GM21390 (cell line): Measurements from ENCODE around the gene EXPH5.

ENCODE experiments used
- ATAC-seq: cut with Tn5 transposase; IDR thresholded peaks from one replicate; pipeline ENCODE4 v1.9.1; 2021; ENCODE audit not compliant: unreplicated experiment

The EXPH5 gene

GRCh38 chr11:108568195-108568858 lies 25.2 kb downstream of the EXPH5 start:
- no peak for ATAC-seq

- ATAC-seq = no peak
Observed at GRCh38 chr11:108565653-108566052, 27.9 kb downstream of the EXPH5 start.

DNA sequence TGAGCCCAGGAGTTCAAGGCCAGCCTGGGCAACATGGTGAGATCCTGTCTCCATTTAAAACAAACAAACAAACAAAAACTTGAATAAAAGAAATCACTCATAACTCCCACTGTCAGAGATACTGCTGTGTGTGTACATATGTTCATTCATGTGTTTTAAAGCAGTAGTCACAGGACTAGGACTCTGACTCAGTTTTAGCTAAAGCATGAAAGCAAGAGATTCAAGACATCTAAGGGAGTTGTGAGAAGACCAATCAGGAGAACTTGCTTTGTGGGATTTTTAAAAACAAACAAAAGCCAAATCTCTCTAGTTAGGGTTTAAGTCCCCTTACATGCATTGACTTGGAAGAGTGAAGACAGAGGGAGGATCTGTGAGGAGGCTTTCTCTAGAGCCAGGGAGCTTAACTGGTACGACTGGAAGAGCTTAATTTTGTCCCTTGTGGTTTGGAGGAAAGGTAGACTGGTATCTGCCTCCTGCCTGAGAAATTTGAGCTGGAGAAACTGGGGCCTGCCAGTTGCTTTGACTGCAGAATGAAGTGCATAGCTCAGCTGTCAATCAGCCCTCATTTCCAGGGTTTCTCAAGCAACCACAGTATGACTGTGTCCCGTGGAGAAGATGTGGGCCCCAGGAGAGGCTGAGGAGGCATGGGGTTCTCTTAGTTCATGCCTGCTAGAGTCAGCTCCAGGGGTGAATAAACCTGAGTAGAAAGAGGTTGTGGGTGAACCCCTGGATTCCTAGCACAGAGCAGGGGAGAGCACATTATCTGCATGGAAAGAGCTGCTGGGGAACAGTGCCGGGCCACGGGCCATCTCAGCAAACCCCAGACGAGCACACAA lies 30.6 kb downstream of the EXPH5 start:
- ATAC-seq = no peak

GRCh38 chr11:108561535-108561991 lies 32.0 kb downstream of the EXPH5 start:
- no peak for ATAC-seq

GRCh38 chr11:108559904-108560303 lies 33.7 kb downstream of the EXPH5 start:
- no peak for ATAC-seq

DNA sequence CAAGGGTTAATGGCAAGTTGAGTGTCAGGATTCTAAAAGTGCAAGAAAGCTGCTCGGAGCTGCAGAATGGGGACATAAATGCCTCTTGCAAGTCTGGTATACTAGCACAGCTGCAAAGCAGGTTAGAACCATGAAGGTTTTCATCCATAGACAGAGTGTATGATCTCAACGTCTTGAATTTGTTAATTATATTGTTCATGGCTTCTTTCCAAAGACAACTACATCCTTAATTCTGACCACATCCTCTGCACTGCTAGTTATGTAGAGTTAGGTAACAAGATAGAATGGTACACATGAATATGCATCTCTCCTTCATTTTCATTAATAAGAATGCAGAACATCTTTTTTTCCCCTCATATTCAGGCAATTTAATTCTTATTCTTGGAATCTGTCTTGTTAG lies 34.2 kb downstream of the EXPH5 start:
- no peak for ATAC-seq

- peak; percentile 68 for ATAC-seq
Observed at GRCh38 chr11:108558222-108558621, 35.3 kb downstream of the EXPH5 start.

DNA sequence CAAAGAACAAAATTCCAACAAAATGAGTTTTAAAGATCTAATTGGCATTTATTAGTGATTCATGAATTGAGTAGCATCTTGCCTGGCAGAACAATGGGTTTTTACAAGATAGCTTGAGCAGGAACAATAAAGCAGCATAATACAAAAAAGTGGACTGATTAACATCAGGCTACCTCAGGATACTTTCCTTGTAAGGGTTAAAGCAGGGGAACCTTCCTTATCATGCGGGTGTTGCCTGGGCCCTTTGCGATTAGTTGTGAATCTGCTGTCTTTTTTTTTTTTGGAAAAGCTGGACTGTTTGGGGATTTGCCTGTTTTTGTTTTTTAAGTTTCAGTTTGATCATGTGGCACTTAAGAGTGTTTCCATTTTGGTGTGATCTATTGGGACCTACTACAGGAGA lies 37.5 kb downstream of the EXPH5 start:
- no peak for ATAC-seq

DNA sequence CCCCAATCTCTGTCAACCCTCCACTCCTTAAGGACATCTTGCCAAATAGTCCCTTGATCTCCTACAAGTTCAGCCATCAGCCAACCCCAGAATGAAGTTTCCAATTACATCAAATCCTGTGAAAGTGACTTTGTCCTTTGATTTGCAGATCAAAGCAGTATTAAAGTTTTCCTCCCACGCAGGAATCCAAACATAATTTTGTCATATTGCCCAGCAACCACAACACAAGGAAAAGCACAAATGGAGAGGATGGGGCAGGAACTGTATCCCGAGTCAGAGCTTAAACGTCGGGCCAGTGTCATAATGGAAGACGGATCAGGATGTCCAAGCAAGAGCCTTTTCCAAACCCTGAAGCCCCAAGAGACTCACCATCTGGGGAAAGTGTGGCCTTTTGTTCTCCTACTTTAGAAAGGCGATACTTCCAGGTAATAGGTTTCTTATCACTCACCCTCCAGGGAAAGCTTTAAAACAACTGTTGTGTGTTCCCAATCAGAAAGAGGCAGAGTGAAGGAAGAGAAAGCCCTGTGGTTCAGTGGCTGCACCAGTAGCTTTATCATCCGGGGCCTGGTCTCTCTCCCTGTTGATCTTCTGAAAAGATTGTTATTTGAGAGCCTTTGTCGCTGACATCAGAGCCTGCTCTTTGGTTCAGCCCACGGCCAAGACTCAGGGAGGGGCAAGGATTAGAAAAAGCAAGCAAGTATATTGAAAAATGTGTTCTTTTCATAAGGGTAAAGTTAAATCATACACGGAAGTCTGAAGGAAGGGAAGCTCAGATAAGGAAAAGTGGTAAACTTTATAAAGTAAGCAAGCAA lies 41.7 kb downstream of the EXPH5 start:
- ATAC-seq = no peak

DNA sequence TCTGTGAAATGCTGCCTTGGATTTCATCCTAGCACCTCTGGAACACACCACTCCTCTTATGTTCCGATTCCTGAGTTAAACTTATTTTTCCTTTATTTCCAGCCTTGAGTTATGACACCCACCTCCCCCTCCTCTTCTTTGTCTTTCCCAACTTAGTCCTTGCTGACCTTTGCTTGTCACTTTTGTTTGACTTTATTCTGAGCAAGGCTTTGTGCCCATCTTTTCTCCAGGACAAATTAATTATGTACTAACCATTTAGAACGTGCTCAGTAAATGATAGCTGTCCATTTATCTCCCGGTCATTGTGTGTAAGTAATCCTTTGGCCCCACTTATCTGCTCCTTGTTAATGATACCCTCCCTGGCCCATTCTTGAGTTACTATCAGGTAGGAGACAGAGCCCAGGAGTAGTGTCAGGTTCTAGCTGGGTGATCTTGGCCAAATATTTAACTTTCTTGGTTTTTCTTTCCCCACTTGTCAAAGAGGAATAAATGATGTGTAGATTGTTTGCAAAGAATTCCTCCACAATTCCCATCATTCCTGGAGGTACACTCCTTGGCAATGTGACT lies 44.2 kb downstream of the EXPH5 start:
- no peak for ATAC-seq

- no peak for ATAC-seq
Observed at GRCh38 chr11:108545909-108546501, 47.6 kb downstream of the EXPH5 start.

- ATAC-seq = no peak
Observed at GRCh38 chr11:108543316-108543964, 50.1 kb downstream of the EXPH5 start.

DNA sequence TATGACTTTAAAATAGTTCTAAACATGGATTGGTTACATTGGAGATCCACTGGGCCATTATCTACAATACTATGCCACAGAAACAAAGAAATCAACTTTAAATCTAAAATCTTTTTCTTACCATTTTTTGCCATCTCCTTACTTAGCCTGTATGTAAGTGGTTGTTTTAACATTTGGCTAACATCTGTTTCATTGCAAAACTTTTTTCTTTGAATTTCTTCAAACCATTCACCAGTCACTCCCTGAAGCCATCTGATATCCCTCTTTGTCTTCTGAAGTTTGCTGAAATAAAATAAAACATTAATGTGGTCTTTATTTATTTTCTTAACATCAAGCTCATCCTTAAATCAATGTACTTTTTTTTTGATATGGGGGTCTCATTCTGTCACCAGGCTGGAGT lies 52.0 kb downstream of the EXPH5 start:
- ATAC-seq = no peak

GRCh38 chr11:108538502-108538901 lies 55.1 kb downstream of the EXPH5 start:
- ATAC-seq = no peak

DNA sequence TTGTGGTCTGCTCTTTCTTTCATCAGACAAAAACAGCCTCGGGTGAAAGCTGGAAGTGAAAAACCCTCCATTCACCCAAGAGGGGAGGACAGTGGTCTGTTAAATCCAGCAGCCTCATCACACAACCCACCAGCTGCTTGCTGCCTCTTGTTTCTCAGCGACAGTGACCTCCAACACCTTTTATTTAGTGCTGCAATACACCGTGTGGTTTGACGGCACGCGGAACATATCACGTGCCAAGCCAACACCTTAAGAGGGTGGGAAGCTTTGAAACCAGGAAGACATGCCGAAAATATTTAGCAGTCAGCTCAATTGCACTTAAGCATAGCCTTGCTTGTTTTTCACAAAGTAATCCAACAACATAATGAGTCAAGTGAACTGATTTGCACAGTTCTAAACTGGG lies 55.5 kb downstream of the EXPH5 start:
- ATAC-seq = no peak

GRCh38 chr11:108536783-108537182 lies 56.8 kb downstream of the EXPH5 start:
- ATAC-seq = no peak

GRCh38 chr11:108535384-108535955 lies 58.1 kb downstream of the EXPH5 start:
- no peak for ATAC-seq

DNA sequence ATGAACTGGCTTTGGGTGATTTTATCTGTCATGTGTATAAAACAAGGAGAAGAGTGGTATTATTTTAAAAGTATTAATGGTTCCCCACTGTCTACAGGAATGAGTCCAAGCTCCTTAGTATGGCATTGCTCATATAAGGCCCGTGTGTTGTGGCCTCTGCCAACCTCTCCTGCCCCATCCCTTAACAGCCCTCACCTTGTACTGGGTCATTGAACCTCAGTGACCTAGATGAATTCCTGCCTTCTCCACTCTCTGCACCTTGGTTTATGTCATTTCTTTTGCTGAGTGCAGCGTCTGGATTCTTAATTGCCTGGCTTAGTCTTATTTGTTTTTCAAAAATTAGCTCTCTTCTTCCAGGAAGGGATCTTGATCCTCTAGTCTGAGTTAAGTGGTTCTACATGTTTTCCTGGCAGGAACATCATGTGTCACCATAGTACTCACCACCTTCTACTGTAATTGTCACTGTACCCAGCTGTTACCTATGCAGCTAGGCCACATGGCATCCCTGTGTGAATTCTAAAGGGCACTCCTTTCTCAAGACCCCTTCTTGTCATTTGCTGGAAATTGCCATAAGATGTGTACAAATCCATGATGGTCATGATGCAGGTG lies 59.2 kb downstream of the EXPH5 start:
- no peak for ATAC-seq

- ATAC-seq = no peak
Observed at GRCh38 chr11:108530426-108530825, 63.1 kb downstream of the EXPH5 start.

DNA sequence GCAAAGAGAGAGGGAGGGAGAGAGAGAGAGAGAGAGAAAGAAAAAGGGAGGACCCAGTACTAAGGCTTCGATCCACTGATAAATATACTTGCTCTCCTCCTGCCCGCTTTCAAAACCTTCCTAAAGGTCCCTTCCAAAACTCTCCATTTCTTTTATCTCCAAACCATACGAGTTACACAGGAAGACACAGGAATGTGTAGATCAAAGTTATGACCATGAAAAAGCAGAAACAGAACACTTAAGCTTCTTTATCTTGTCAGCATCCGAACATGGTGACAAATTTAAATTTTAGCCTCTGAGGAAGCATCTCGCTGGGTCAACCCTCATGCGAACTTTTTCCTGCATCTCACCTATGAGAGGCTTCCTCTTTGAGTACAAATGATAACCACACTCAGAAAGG lies 66.2 kb downstream of the EXPH5 start:
- no peak for ATAC-seq
